KG1 (cell line): Measurements from ENCODE around the gene FETUB.
"Not testable (repeated sequence)": the region's sequence is repeated elsewhere in the genome, so short reads cannot be mapped to it uniquely, and the experiment has no call there.

Experiments used
- DNase-seq: peaks from one replicate; lab custom pipeline; 2025; lab: John Stamatoyannopoulos, UW

FETUB gene

DNA sequence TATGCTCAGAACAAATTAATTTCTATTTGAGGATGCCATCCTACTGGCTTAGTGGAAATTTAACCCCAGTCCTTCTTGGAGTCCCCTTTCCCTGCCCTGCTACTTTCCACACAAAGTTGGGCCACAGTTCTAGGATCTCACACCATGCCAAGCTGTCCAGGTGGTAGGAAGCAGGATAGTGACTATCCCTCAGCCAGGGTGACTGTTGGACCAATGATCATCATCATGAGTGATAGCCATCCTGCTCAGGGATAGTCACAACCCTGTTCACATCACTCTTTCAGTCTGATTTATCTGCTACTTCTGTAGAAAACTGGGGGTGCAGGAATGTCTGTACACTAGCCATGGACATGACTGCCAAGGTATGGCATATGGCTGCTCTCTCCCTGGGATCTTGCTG is 38.4 kb downstream of the FETUB start:
- DNase-seq: no peak

DNA sequence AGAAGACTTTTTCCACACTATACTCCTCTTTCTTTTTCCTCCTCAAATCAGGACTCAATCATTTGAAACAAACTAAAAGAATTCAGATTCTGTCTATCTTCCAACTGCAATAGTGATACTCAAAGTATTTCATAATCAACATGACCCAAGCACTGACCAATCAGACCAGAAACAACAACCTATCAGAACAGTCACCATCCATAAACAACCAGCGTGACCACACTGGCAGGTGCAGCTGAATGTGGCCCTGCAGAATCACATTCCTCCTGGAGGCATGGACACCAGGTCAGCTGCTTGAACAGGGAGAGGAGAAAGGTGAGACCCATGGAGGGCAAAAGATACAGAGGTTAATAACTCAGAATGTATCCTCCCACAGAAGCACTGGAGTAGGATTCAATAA is 39.0 kb downstream of the FETUB start:
- no peak for DNase-seq

DNA sequence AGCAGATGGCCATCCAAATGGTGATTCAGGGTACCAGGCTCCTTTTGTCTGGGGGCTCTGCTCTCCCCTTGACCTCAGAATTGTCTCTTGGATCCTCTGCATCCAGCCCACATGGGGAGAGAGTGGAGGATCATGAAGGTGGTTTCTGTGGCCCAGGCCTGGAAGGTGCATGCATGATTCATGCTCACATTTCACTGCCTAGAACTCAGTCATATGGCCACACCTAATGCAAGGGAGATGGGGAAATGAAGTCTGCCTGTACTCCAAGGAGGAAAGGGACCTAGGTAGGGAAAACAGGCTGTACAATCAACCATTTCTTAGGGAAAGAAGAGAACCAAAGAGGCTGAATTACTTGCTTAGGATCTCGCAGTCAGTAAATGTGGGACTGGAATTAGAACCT is 40.7 kb downstream of the FETUB start:
- DNase-seq: no peak

DNA sequence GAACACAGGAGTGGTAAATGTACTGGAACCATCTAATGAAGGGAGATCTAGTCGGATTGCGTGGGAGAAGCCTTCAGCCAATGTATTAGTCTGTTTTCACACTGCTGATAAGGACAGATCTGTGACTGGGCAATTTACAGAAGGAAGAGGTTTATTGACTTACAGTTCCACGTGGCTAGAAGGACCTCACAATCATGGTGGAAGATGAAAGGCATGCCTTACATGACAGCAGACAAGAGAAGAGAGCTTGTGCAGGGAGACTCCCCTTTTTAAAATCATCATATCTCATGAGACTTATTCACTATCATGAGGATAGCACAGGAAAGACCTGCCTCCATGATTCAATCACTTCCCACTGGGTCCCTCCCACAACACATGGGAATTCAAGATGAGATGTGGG is 42.6 kb downstream of the FETUB start:
- DNase-seq: no peak

DNA sequence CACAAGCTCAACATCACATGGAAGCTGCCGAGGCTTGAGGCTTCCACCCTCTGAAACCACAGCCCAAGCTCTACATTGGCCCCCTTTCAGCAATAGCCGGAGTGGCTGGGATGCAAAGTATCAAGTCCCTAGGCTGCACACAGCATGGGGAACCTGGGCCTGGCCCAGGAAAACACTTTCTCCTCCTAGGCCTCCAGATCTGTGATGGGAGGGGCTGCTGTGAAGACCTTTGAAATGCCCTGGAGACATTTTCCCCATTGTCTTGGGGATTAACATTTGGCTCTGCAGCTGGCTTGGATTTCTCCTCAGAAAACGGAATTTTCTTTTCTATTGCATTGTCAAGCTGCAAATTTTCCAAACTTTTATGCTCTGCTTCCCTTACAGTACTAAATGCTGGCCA is 43.8 kb downstream of the FETUB start:
- no peak for DNase-seq

DNA sequence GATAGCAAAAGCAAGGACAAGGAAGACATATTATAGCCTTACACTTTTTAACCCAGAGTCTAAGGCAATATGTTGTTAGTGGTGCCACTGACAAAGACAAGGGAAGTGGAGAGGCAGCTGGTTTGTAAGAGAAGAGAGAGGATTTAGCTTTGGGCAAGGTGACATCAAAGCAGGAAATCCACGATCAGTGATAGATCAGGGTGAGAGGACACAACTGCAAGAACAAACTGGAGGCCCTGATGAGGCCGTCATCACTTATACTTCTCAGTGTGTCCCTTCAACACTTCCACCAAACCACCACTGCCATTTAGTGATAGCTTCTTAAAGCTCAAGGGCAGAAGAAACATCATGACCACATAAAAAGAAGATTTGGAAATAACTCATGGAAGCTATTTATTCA is 46.3 kb downstream of the FETUB start:
- not testable (repeated sequence) for DNase-seq

DNA sequence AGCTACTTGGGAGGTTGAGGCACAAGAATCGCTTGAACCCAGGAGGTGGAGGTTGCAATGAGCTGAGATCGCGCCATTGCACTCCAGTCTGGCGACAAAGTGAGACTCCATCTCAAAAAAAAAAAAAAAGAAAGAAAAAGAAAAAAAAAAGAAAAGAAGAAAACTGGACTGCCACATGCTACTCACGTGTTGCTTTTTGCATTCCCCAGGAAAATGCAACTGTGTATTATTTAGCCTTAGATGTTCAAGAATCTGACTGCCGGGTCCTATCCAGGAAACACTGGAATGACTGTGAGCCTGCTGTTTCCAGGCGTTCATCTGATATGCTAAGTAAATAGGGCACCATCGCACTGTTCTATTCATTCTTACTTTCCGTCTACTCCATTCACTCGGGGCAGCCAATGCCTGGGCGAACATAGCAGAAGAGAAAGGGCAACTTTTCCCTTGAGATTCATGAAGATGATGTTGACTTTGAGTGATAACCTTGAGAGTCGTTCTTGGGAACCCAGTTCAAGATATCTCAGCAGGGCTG is 47.0 kb downstream of the FETUB start:
- DNase-seq: no peak

DNA sequence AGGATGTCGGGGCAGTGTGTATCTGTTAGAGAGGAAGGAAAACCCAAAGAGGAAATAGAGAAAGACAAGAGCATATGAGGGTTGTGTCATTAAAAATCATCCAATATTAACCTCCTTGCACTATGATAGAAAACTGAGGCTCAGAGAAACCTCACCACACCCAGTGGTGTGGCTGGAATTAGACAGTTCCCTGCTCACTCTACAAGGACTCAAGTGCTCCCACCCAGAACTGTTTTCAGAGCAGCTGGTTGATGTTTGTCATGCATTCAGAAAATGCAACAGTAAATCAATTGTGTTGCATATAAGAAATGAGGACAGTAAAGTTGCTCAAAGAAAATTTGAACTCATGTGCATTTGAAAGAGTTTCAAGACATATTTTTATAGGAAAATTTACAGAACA is 50.1 kb downstream of the FETUB start:
- not testable (repeated sequence) for DNase-seq

DNA sequence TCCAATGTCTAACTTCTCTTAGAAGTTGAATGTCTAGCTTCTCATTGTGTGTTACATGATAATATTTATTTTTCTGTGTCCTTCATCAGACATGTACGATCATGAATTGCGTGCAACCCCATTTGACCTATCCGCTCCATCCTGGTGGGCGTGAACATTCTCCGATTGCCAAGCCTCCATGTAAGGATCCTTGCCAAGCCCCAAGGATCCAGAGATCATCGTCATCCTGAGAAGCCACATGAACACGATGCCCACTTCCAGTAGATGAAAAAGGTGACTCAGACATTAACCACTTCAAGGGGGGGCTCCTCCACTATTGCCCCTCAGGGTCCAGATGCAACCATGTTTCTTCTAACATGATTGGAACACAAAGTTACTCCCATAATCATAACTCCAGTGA is 51.5 kb downstream of the FETUB start:
- DNase-seq: no peak

DNA sequence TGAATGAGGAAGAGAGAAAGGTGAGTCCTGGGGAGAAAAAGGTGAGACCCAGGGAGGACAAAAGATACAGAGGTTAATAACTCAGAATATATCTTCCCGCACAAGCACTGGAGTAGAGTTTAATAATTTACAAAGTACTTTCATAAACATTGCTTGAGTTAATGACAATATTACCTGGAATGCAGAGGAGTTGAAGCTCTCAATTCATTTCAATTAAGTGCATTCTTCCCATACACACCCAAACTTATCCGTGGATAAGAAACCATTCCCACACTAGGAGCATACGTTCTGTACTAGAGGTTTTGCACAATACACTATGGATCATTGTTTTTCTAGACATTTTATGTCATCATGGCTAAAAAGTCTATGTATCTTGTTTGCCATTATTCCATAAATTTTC is 53.6 kb downstream of the FETUB start:
- DNase-seq: no peak

DNA sequence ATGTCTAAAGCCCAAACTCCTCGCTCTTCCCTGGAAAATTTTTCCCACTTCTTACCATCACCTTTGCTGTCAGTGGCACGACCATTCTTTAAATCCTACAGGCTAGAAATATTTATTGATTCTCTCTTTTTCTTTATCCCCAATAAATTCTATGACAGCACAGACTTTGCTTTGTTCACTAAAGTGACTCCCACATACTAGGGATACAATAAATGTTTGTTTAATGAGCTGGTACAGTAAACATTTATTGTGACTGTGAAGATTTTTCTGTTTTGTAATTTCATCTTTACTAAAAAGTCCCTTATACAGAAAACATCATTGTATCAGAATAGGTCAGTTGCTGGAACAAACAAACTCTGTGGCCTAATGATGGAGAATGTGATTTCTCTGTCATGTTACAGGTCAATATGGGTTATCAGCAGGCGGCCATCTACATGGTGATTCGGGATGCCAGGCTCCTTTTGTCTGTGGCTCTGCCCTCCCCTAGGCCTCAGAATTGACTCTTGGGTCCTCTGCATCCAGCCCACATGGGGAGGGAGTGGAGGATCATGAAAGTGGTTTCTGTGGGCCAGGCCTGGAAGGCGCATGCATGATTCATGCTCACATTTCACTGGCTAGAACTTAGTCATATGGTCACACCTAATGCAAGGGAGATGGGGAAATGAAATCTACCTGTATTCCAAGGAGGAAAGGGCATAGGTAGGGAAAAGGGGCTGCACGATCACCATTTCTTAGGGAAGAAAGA is 54.3 kb downstream of the FETUB start:
- no peak for DNase-seq

DNA sequence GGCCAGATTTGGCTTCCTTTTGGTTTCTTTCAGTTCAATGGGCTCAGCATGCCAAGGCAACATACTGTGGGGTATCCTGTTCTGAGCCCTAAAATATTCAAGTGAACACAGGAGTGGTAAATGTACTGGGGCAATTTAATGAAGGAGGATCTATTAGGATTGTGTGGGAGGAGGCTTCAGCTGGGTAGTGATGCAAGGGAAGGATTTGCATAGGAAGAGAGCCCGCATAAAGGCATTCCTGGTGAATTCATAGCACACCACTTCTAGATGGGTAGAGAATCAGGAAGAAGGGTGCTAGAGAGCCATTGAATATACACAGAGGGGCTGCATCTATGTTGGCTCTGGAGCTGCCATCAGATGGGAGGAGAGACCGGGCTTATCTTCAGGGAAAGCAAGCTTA is 56.3 kb downstream of the FETUB start:
- DNase-seq: no peak

DNA sequence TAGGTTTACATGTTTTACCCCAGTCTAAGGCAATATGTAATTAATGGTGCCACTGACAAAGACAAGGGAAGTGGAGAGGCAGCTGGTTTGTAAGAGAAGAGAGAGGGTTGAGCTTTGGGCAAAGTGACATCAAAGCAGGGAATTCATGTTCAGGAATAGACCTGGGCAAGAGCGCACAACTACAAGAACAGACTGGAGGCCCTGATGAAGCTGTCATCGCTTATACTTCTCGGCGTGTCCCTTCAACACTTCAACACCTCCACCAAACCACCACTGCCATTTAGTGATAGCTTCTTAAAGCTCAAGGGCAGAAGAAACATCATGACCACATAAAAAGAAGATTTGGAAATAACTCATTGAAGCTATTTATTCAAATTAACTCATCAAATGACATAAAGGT is 57.3 kb downstream of the FETUB start:
- DNase-seq: no peak

DNA sequence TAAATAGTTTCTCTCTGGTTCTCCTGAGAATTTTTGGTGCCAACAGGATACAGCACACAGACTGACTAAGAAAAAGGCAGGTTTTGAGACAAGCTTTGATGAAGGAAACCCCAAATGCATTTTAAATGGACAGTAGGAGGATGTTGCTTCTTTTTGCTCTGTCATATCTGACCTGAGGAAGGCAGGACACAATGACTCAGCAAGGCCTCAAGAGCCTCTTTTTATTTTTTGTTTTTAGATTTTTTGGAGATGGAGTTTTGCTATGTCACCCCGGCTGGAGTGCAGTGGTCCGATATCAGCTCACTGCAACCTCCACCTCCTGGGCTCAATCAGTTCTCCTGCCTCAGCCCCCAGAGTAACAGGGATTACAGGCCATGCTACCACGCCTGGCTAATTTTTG is 60.1 kb downstream of the FETUB start:
- no peak for DNase-seq

DNA sequence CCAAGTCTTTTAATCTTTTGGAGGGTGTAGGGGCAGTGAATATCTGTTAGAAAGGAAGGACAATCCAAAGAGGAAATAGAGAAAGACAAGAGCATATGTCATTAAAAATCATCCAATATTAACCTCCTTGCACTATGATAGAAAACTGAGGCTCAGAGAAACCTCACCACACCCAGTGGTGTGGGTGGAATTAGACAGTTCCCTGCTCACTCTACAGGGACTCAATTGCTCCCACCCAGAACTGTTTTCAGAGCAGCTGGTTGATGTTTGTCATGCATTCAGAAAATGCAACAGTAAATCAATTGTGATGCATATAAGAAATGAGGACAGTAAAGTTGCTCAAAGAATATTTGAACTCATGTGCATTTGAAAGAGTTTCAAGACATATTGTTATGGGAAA is 62.3 kb downstream of the FETUB start:
- not testable (repeated sequence) for DNase-seq
